HepG2 (cell line): ENCODE data around the gene DUSP22. TPM values are rescaled to one million over a fixed set of nuclear protein-coding genes. Genes with fewer than 3 reads are reported as not detected.

ENCODE experiments used
- ATAC-seq: fragments of 200-7000 bp; cut with Tn5 transposase; 3 replicates; pipeline ENCODE4 v1.9.1; 2020; ENCODE audit warnings: mild to moderate bottlenecking, moderate library complexity
- BruUV-seq: library from RNA; stranded (reverse); fragments of 400-500 nt; replicated peaks from 2 replicates; lab custom pipeline; 2021; lab: Mats Ljungman, UMichigan
- CTCF ChIA-PET: fragments of 300-600 bp; formaldehyde crosslinking; extraction: SDS; loops from one replicate; lab custom pipeline; 2021; ENCODE audit warnings: low total read pairs, inconsistent platforms, low intra/inter-chr PET ratio; lab: Yijun Ruan, JAX
- POLR2A ChIA-PET: fragments of 350-600 bp; sonication (Branson Sonifier 250); formaldehyde crosslinking; loops from one replicate; lab custom pipeline; 2020; ENCODE audit warnings: antibody characterized with exemption, inconsistent platforms; lab: Yijun Ruan, JAX
- DNase-seq: peaks from one replicate; pipeline ENCODE4 v3.0.0-alpha.2; 2015; ENCODE audit warnings: low spot score
- FAIRE-seq: peaks from 3 replicates; lab custom pipeline; 2011; peaks lifted over from hg19 to GRCh38; lab: Jason Lieb, UNC
- H2AFZ ChIP-seq: one replicate; pipeline ENCODE4 v1.6.1; 2011; ENCODE audit warnings: low read length, inconsistent platforms
- H3K27ac ChIP-seq: fragments of 300-600 bp; 3 replicates; pipeline ENCODE4 v1.8.0; 2011; ENCODE audit warnings: mixed run types, mild to moderate bottlenecking, mixed read lengths, low read length, inconsistent platforms; ENCODE audit not compliant: insufficient read depth; ENCODE audit errors: extremely low read length
- H3K27me3 ChIP-seq, 2 experiments: fragments of 200-600 bp in 1 of 2; 2 replicates in 1 of 2; 3 replicates in 1 of 2; pipeline versions ENCODE4 v1.6.0 to v1.8.0; 2011; ENCODE audit warnings: low read length in 2 of 2, mild to moderate bottlenecking in 2 of 2, moderate library complexity in 2 of 2, inconsistent platforms in 1 of 2; ENCODE audit not compliant: insufficient read depth in 2 of 2, control insufficient read depth in 1 of 2
- H3K36me3 ChIP-seq, 2 experiments: fragments of 200-600 bp in 1 of 2; replicated peaks in 1 of 2; 2 replicates in 1 of 2; 3 replicates in 1 of 2; pipeline versions ENCODE4 v1.5.1 to v1.8.0; 2011; ENCODE audit warnings: low read length in 2 of 2, inconsistent platforms in 1 of 2; ENCODE audit not compliant: insufficient read depth in 2 of 2, control insufficient read depth in 1 of 2
- H3K4me1 ChIP-seq: 2 replicates; pipeline ENCODE4 v1.5.1; 2012; ENCODE audit warnings: low read length, inconsistent platforms; ENCODE audit not compliant: insufficient read depth
- H3K4me2 ChIP-seq: 2 replicates; pipeline ENCODE4 v1.6.0; 2011; ENCODE audit warnings: low read depth, low read length, inconsistent platforms
- H3K4me3 ChIP-seq, 3 experiments: fragments of 200-600 bp in 1 of 3; sonication (generic), shearing (Covaris generic) in 1 of 3; replicated peaks in 1 of 3; 2 replicates each; pipeline ENCODE4 v1.5.1; 2011 to 2016; ENCODE audit warnings: low read length in 3 of 3, inconsistent platforms in 2 of 3, low read depth in 2 of 3, mild to moderate bottlenecking in 2 of 3, control low read depth in 1 of 3, mixed read lengths in 1 of 3; ENCODE audit not compliant: insufficient read depth in 1 of 3
- H3K79me2 ChIP-seq: one replicate; pipeline ENCODE4 v1.6.1; 2011; ENCODE audit warnings: low read length, inconsistent platforms; ENCODE audit not compliant: insufficient read depth
- H3K9ac ChIP-seq: 2 replicates; pipeline ENCODE4 v1.6.0; 2011; ENCODE audit warnings: mild to moderate bottlenecking, low read depth, low read length, inconsistent platforms; ENCODE audit not compliant: insufficient read depth
- H3K9me3 ChIP-seq: 2 replicates; pipeline ENCODE4 v1.5.1; 2012; ENCODE audit warnings: mild to moderate bottlenecking, low read length
- H4K20me1 ChIP-seq: 2 replicates; pipeline ENCODE4 v1.6.0; 2011; ENCODE audit warnings: inconsistent platforms, mild to moderate bottlenecking, low read length, moderate library complexity; ENCODE audit not compliant: insufficient read depth
- CEBPB ChIP-seq: IDR thresholded peaks from 2 replicates; pipeline ENCODE4 v1.6.1; 2011; ENCODE audit warnings: low read depth, low read length, improper control_type of control experiment, borderline replicate concordance
- CEBPG ChIP-seq: IDR thresholded peaks from 2 replicates; pipeline ENCODE4 v1.6.1; 2016
- KDM2A ChIP-seq: sonication (generic); formaldehyde crosslinking; IDR thresholded peaks from 2 replicates; pipeline ENCODE4 v1.4.0; 2020; ENCODE audit warnings: low read depth, missing genetic modification reagents, borderline replicate concordance
- NFKB2 ChIP-seq: sonication (generic); formaldehyde crosslinking; IDR thresholded peaks from 2 replicates; pipeline ENCODE4 v1.4.0; 2020; ENCODE audit warnings: missing genetic modification reagents, borderline replicate concordance
- SIN3B ChIP-seq: fragments of 150-350 bp; IDR thresholded peaks from 2 replicates; pipeline ENCODE4 v1.6.1; 2014; ENCODE audit warnings: low read length
- SOX13 ChIP-seq, 3 experiments: fragments of 450-650 bp in 1 of 3; sonication (generic) in 1 of 3; formaldehyde crosslinking in 1 of 3; IDR thresholded peaks in 2 of 3; conservative IDR thresholded peaks in 1 of 3; 2 replicates each; pipeline versions ENCODE4 v1.5.0 to v1.6.1; 2016 to 2020; ENCODE audit warnings: antibody characterized with exemption in 1 of 3, mild to moderate bottlenecking in 1 of 3, missing compliant biosample characterization in 1 of 3, missing genetic modification reagents in 1 of 3, moderate library complexity in 1 of 3
- ZBTB26 ChIP-seq: IDR thresholded peaks from 2 replicates; pipeline ENCODE4 v1.6.1; 2016; ENCODE audit warnings: missing compliant biosample characterization, missing genetic modification reagents, borderline replicate concordance
- ZGPAT ChIP-seq: IDR thresholded peaks from 2 replicates; pipeline ENCODE4 v1.6.1; 2016; ENCODE audit warnings: mild to moderate bottlenecking
- ZNF530 ChIP-seq: sonication (generic); formaldehyde crosslinking; IDR thresholded peaks from 2 replicates; pipeline ENCODE4 v1.5.0; 2020; ENCODE audit warnings: low read depth, mild to moderate bottlenecking, missing genetic modification reagents
- ZNF589 ChIP-seq: sonication (generic); formaldehyde crosslinking; conservative IDR thresholded peaks from 2 replicates; pipeline ENCODE4 v1.8.0; 2022; ENCODE audit warnings: mild to moderate bottlenecking, moderate library complexity, missing genetic modification reagents
- ZNF740 ChIP-seq: sonication (generic); formaldehyde crosslinking; IDR thresholded peaks from 2 replicates; pipeline ENCODE4 v1.4.0; 2020; ENCODE audit warnings: missing genetic modification reagents
- ZNF761 ChIP-seq: sonication (generic); formaldehyde crosslinking; conservative IDR thresholded peaks from 2 replicates; pipeline ENCODE4 v1.4.0; 2020; ENCODE audit warnings: mild to moderate bottlenecking, missing genetic modification reagents
- ZNF841 ChIP-seq: sonication (generic); formaldehyde crosslinking; IDR thresholded peaks from 2 replicates; pipeline ENCODE4 v1.8.1; 2023; ENCODE audit warnings: missing genetic modification reagents, borderline replicate concordance
- WGBS: methylation state at CpG from one replicate; pipeline ENCODE4 v1.1.6; 2017; ENCODE audit warnings: low lambda C conversion rate; 5-methylcytosine and 5-hydroxymethylcytosine counted together
- in situ Hi-C: cut with HindIII; loops from 2 replicates; pipeline ENCODE4 v1.10.0; 2017; ENCODE audit warnings: low pct_unique_long_range_greater_than_20kb; ENCODE audit not compliant: extremely low pct_ligation_motif_present
- intact Hi-C: fragments of 100-400 bp; cut with micrococcal nuclease; formaldehyde crosslinking; loops from one replicate; pipeline ENCODE4 v1.10.0; 2022; ENCODE audit not compliant: unreplicated experiment
- polyA plus RNA-seq, 8 experiments: library from polyadenylated mRNA; depleted of rRNA in 3 of 8; stranded (reverse) in 7 of 8; unstranded in 1 of 8; fragments of >200 nt; fragmentation: Illumina TruSeq in 4 of 8; extraction: Trizol in 4 of 8; gene quantifications; 2 replicates each; pipeline versions ENCODE4 v1.2.1 to v1.2.3, GENCODE V29; 2011 to 2016; ENCODE audit warnings: low read depth in 4 of 8, missing spikeins in 1 of 8, mixed read lengths in 1 of 8; ENCODE audit not compliant: insufficient read depth in 1 of 8
- total RNA-seq, 5 experiments: library from RNA; depleted of rRNA; stranded (reverse); fragments of >200 nt; fragmentation: Illumina TruSeq; extraction: Trizol; gene quantifications; 2 replicates each; pipeline ENCODE4 v1.2.3, GENCODE V29; 2016; ENCODE audit warnings: low read depth in 1 of 5

DUSP22 gene
- total and polyA plus RNA-seq, 2 of the 13 experiments (the other 11 are each of a cell fraction or from before 2014, with no cell fraction given) = 20.2 to 32.8 TPM

GRCh38 chr6:293193-294174 is 1.2 kb downstream of the DUSP22 start (continued):
- no peak for TF ChIP-seq SOX13 (IDR thresholded peaks at IDR 0.05)
- TF ChIP-seq SOX13 (CRISPR knock-in tag; conservative IDR thresholded peaks at IDR 0.05 in 1 of 2, IDR thresholded peaks at IDR 0.05 in 1 of 2) = peak in 1 of 2 experiments; percentile 58; a peak in 1 of 4 replicates
- TF ChIP-seq ZNF589 = 0 out of 2 replicates have a peak, but pooled peaks have one; percentile 47
- TF ChIP-seq ZNF530 = 0 out of 2 replicates have a peak, but pooled peaks have one; percentile 24
- 0 out of 2 replicates have a peak, but pooled peaks have one; percentile 26 for TF ChIP-seq ZGPAT

- FAIRE-seq = no peak
- no peak overlapping the region for H3K27ac ChIP-seq
- H3K27me3 ChIP-seq = peaks cover 0 to 3% of the 10 kb centered on the region in 2 experiments; a peak in 1 of 5 replicates
- DNase-seq = no peak
- no peak overlapping the region for H3K4me3 ChIP-seq
- no peaks in the 10 kb centered on the region for H3K9me3 ChIP-seq
- in situ Hi-C loops (loop anchor here (5.0 kb wide), 1 partner anchor 108 kb away; no protein-coding TSS in a partner anchor), intact Hi-C loops (no loop called here)
- no peak overlapping the region for H3K9ac ChIP-seq
- BruUV-seq = no TSS peak
- peaks cover 41% of the 10 kb centered on the region for H3K79me2 ChIP-seq
- H4K20me1 ChIP-seq = peaks cover 12% of the 10 kb centered on the region; the same call in 1 of the 2 replicates
- peaks cover 37% of the 10 kb centered on the region for H3K4me1 ChIP-seq
- no peak for ATAC-seq
- ChIA-PET CTCF (no interaction called here), POLR2A (no interaction called here)
- H2AFZ ChIP-seq = no peak overlapping the region
- H3K4me2 ChIP-seq = no peak overlapping the region
- 69% methylated on average over 17 of the region's 17 CpGs for WGBS
- H3K36me3 ChIP-seq = no peaks in the 10 kb centered on the region
- TF ChIP-seq CEBPB = peak; percentile 69; the same call in 1 of the 2 replicates
- no peak for TF ChIP-seq NFKB2 (CRISPR knock-in tag)
- TF ChIP-seq ZNF761 (CRISPR knock-in tag) = peak; percentile 92
- TF ChIP-seq ZNF740 (CRISPR knock-in tag) = no peak
- TF ChIP-seq ZBTB26 (CRISPR knock-in tag) = no peak
- TF ChIP-seq SIN3B = no peak
- 0 out of 2 replicates have a peak, but pooled peaks have one; percentile 39 for TF ChIP-seq KDM2A
- TF ChIP-seq ZNF841 (CRISPR knock-in tag) = no peak
- TF ChIP-seq CEBPG = peak; percentile 66
These were observed 2.6 kb downstream of the DUSP22 start for GRCh38 chr6:294656-295565.
